Muscle of leg (tissue), 11 donors: Measurements from ENCODE around the gene PRKAG2. TPM values are rescaled to one million over a fixed set of nuclear protein-coding genes. Genes with fewer than 3 reads are reported as not detected.
"Not testable (repeated sequence)": the region's sequence is repeated elsewhere in the genome, so short reads cannot be mapped to it uniquely, and the experiment has no call there.

Experiments
- DNase-seq: peaks from one replicate; pipeline ENCODE4 v3.0.0; 2013
- H3K27ac ChIP-seq: one replicate; pipeline ENCODE4 v1.5.1; 2013; ENCODE audit warnings: mild to moderate bottlenecking, low read length, control low read depth
- H3K27me3 ChIP-seq: one replicate; pipeline ENCODE4 v1.6.1; 2013; ENCODE audit warnings: low read length; ENCODE audit not compliant: control insufficient read depth, insufficient read depth
- H3K36me3 ChIP-seq: one replicate; pipeline ENCODE4 v1.6.1; 2013; ENCODE audit warnings: low read length; ENCODE audit not compliant: control insufficient read depth, insufficient read depth
- H3K4me1 ChIP-seq: one replicate; pipeline ENCODE4 v1.6.1; 2013; ENCODE audit warnings: low read length; ENCODE audit not compliant: control insufficient read depth, insufficient read depth
- H3K4me3 ChIP-seq: one replicate; pipeline ENCODE4 v1.5.1; 2013; ENCODE audit warnings: low read length, control low read depth
- H3K9me3 ChIP-seq: replicated peaks from 2 replicates; pipeline ENCODE4 v1.6.1; 2013; ENCODE audit warnings: low read depth, low read length; ENCODE audit not compliant: control insufficient read depth
- WGBS: methylation state at CpG from one replicate; pipeline ENCODE4 v1.1.5; 2013; ENCODE audit warnings: missing lambda C conversion rate; ENCODE audit not compliant: insufficient coverage; 5-methylcytosine and 5-hydroxymethylcytosine counted together
- polyA plus RNA-seq, 8 donors: library from polyadenylated mRNA; unstranded; fragments of 120-200 nt; gene quantifications; one replicate each; pipeline versions ENCODE4 v1.2.1 to v1.2.3, GENCODE V29; 2013; ENCODE audit warnings: inconsistent platforms in 1 of 8, low replicate concordance in 1 of 8; ENCODE audit not compliant: insufficient read length in 8 of 8, insufficient read depth in 1 of 8
- total RNA-seq: library from RNA; stranded (reverse); fragments of 120-200 nt; gene quantifications from one replicate; pipeline ENCODE4 v1.2.4, GENCODE V29; 2013

The PRKAG2 gene
- total and polyA plus RNA-seq, 9 donors = 3.9 to 16.4 (median 11.2) TPM

- Histone ChIP-seq H3K27me3 (no peaks in the 10 kb centered on the region), H3K27ac (no peak overlapping the region), H3K4me1 (no peaks in the 10 kb centered on the region), H3K4me3 (no peak overlapping the region), H3K9me3 (no peaks in the 10 kb centered on the region), H3K36me3 (no peaks in the 10 kb centered on the region)
- WGBS = 90% methylated on average over 6 of the region's 13 CpGs
- DNase-seq = no peak
Observed at GRCh38 chr7:151844825-151845200, 32.1 kb downstream of the PRKAG2 start.

- no peak overlapping the region for H3K27ac ChIP-seq
- H3K4me1 ChIP-seq = no peaks in the 10 kb centered on the region
- DNase-seq = no peak
- H3K4me3 ChIP-seq = no peak overlapping the region
- no peaks in the 10 kb centered on the region for H3K9me3 ChIP-seq
- H3K36me3 ChIP-seq = no peaks in the 10 kb centered on the region
- WGBS = 89% methylated on average over 8 of the region's 20 CpGs
- no peaks in the 10 kb centered on the region for H3K27me3 ChIP-seq
Observed at GRCh38 chr7:151844071-151844824, 32.7 kb downstream of the PRKAG2 start.

- 35% methylated on average over 2 of the region's 5 CpGs for WGBS
- H3K27me3 ChIP-seq = no peaks in the 10 kb centered on the region
- DNase-seq = no peak
- H3K4me3 ChIP-seq = no peak overlapping the region
- H3K27ac ChIP-seq = no peak overlapping the region
- no peaks in the 10 kb centered on the region for H3K9me3 ChIP-seq
- no peaks in the 10 kb centered on the region for H3K4me1 ChIP-seq
- no peaks in the 10 kb centered on the region for H3K36me3 ChIP-seq
Observed at GRCh38 chr7:151843181-151843580, 33.7 kb downstream of the PRKAG2 start.

- DNase-seq, H3K36me3 ChIP-seq, H3K4me1 ChIP-seq, H3K27ac ChIP-seq, H3K27me3 ChIP-seq, H3K9me3 ChIP-seq, H3K4me3 ChIP-seq: not testable (repeated sequence)
- 88% methylated on average over 1 of the region's 1 CpG for WGBS
Observed at GRCh38 chr7:151841395-151842051, 35.4 kb downstream of the PRKAG2 start.

GRCh38 chr7:151840088-151840910 lies 36.6 kb downstream of the PRKAG2 start:
- H3K9me3 ChIP-seq = no peaks in the 10 kb centered on the region
- 89% methylated on average over 15 of the region's 18 CpGs for WGBS
- DNase-seq = no peak
- H3K27me3 ChIP-seq = no peaks in the 10 kb centered on the region
- H3K27ac ChIP-seq = no peak overlapping the region
- no peaks in the 10 kb centered on the region for H3K4me1 ChIP-seq
- no peak overlapping the region for H3K4me3 ChIP-seq
- H3K36me3 ChIP-seq = no peaks in the 10 kb centered on the region

GRCh38 chr7:151839451-151839921 lies 37.4 kb downstream of the PRKAG2 start:
- Histone ChIP-seq H3K4me1 (no peaks in the 10 kb centered on the region), H3K27ac (no peak overlapping the region), H3K9me3 (no peaks in the 10 kb centered on the region), H3K36me3 (no peaks in the 10 kb centered on the region), H3K4me3 (no peak overlapping the region), H3K27me3 (no peaks in the 10 kb centered on the region)
- no peak for DNase-seq
- 81% methylated on average over 13 of the region's 13 CpGs for WGBS

- Histone ChIP-seq H3K36me3 (no peaks in the 10 kb centered on the region), H3K4me1 (no peaks in the 10 kb centered on the region), H3K27ac (no peak overlapping the region), H3K27me3 (no peaks in the 10 kb centered on the region), H3K9me3 (no peaks in the 10 kb centered on the region), H3K4me3 (no peak overlapping the region)
- DNase-seq = peak; percentile 54
- 62% methylated on average over 13 of the region's 17 CpGs for WGBS
Observed at GRCh38 chr7:151838861-151839381, 38.0 kb downstream of the PRKAG2 start.

- H3K9me3 ChIP-seq = no peaks in the 10 kb centered on the region
- DNase-seq = no peak
- H3K36me3 ChIP-seq = no peaks in the 10 kb centered on the region
- H3K4me1 ChIP-seq = no peaks in the 10 kb centered on the region
- H3K27ac ChIP-seq = no peak overlapping the region
- H3K27me3 ChIP-seq = no peaks in the 10 kb centered on the region
- no peak overlapping the region for H3K4me3 ChIP-seq
- 79% methylated on average over 7 of the region's 7 CpGs for WGBS
Observed at GRCh38 chr7:151838072-151838471, 38.8 kb downstream of the PRKAG2 start.

GRCh38 chr7:151837285-151838042 lies 39.5 kb downstream of the PRKAG2 start:
- Histone ChIP-seq H3K36me3 (no peaks in the 10 kb centered on the region), H3K9me3 (no peaks in the 10 kb centered on the region), H3K4me3 (no peak overlapping the region), H3K27me3 (no peaks in the 10 kb centered on the region), H3K27ac (no peak overlapping the region), H3K4me1 (no peaks in the 10 kb centered on the region)
- peak; percentile 20 for DNase-seq
- WGBS = 19% methylated on average over 11 of the region's 25 CpGs
